GM23338 (cell line): ENCODE results near the gene MARCKSL1. TPM values are rescaled to one million over a fixed set of nuclear protein-coding genes. Genes with fewer than 3 reads are reported as not detected.

ENCODE experiments used
- ATAC-seq: fragments of 200-7000 bp; cut with Tn5 transposase; 3 replicates; pipeline ENCODE4 v1.9.1; 2020
- DNase-seq: peaks from one replicate; pipeline ENCODE4 v3.0.0-alpha.2; 2015; ENCODE audit warnings: low spot score
- H2AFZ ChIP-seq: fragments of 200-600 bp; sonication (generic); 2 replicates; pipeline ENCODE4 v1.8.0; 2016; ENCODE audit warnings: antibody characterized with exemption, mild to moderate bottlenecking, moderate library complexity
- H3F3A ChIP-seq: fragments of 200-600 bp; sonication (generic); replicated peaks from 2 replicates; pipeline ENCODE4 v1.8.0; 2017; ENCODE audit warnings: antibody characterized with exemption, mixed run types, low read depth
- H3K27ac ChIP-seq: fragments of 200-600 bp; sonication (generic); 2 replicates; pipeline ENCODE4 v1.6.1; 2016; ENCODE audit warnings: low read depth
- H3K27me3 ChIP-seq: fragments of 200-600 bp; sonication (generic); 2 replicates; pipeline ENCODE4 v1.8.0; 2016; ENCODE audit warnings: mild to moderate bottlenecking, mixed run types, moderate library complexity; ENCODE audit not compliant: insufficient read depth
- H3K36me3 ChIP-seq: fragments of 200-600 bp; sonication (generic); 2 replicates; pipeline ENCODE4 v1.8.0; 2016; ENCODE audit warnings: mild to moderate bottlenecking; ENCODE audit not compliant: insufficient read depth
- H3K4me1 ChIP-seq: fragments of 200-600 bp; sonication (generic); 2 replicates; pipeline ENCODE4 v1.8.0; 2016; ENCODE audit warnings: mild to moderate bottlenecking, moderate library complexity; ENCODE audit not compliant: insufficient read depth
- H3K4me2 ChIP-seq: fragments of 200-600 bp; sonication (generic); 2 replicates; pipeline ENCODE4 v1.7.1; 2017; ENCODE audit warnings: mixed run types
- H3K4me3 ChIP-seq: fragments of 200-600 bp; sonication (generic); 2 replicates; pipeline ENCODE4 v1.6.1; 2016; ENCODE audit warnings: mixed run types
- H3K79me2 ChIP-seq: fragments of 200-600 bp; sonication (generic); replicated peaks from 2 replicates; pipeline ENCODE4 v1.8.0; 2017; ENCODE audit warnings: mild to moderate bottlenecking; ENCODE audit not compliant: insufficient read depth
- H3K9me2 ChIP-seq: fragments of 200-600 bp; sonication (generic); 2 replicates; pipeline ENCODE4 v1.8.0; 2017; ENCODE audit not compliant: insufficient read depth
- H4K20me1 ChIP-seq: fragments of 200-600 bp; sonication (generic); replicated peaks from 2 replicates; pipeline ENCODE4 v1.8.0; 2017; ENCODE audit warnings: mild to moderate bottlenecking; ENCODE audit not compliant: insufficient read depth
- H3K27ac Mint-ChIP-seq: 2 replicates; pipeline ENCODE4 v1.8.0; 2020; ENCODE audit warnings: inconsistent platforms, mild to moderate bottlenecking, moderate library complexity, mixed read lengths
- H3K27me3 Mint-ChIP-seq: 3 replicates; pipeline ENCODE4 v1.8.0; 2022; ENCODE audit warnings: low read depth, mild to moderate bottlenecking, moderate library complexity, mixed read lengths, inconsistent platforms; ENCODE audit not compliant: insufficient read depth, poor library complexity
- H3K36me3 Mint-ChIP-seq: 3 replicates; pipeline ENCODE4 v1.8.0; 2021; ENCODE audit warnings: low read depth, mild to moderate bottlenecking, inconsistent platforms, moderate library complexity, mixed read lengths
- H3K4me1 Mint-ChIP-seq: 3 replicates; pipeline ENCODE4 v1.8.0; 2020; ENCODE audit warnings: mild to moderate bottlenecking, inconsistent platforms, mixed read lengths
- H3K4me3 Mint-ChIP-seq: 3 replicates; pipeline ENCODE4 v1.8.0; 2021; ENCODE audit warnings: moderate library complexity, mild to moderate bottlenecking, inconsistent platforms, mixed read lengths
- H3K9me3 Mint-ChIP-seq: 3 replicates; pipeline ENCODE4 v1.8.0; 2020; ENCODE audit warnings: moderate library complexity, mild to moderate bottlenecking, inconsistent platforms, mixed read lengths
- CREB1 ChIP-seq: fragments of 250-450 bp; sonication (Bioruptor Pico); IDR thresholded peaks from 2 replicates; pipeline ENCODE4 v1.5.0; 2020; ENCODE audit warnings: low read depth, mild to moderate bottlenecking, moderate library complexity
- EZH2 ChIP-seq: fragments of 200-600 bp; sonication (generic); IDR thresholded peaks from one replicate; pipeline ENCODE4 v1.8.0; 2017; ENCODE audit warnings: antibody characterized with exemption, mild to moderate bottlenecking, low read depth; ENCODE audit not compliant: unreplicated experiment
- JUNB ChIP-seq: IDR thresholded peaks from one replicate; pipeline ENCODE4 v1.6.1; 2016; ENCODE audit warnings: antibody characterized with exemption; ENCODE audit not compliant: unreplicated experiment
- NANOG ChIP-seq: IDR thresholded peaks from 2 replicates; pipeline ENCODE4 v1.6.1; 2016; ENCODE audit warnings: antibody characterized with exemption, borderline replicate concordance
- POLR2AphosphoS5 ChIP-seq: IDR thresholded peaks from 2 replicates; pipeline ENCODE4 v1.6.1; 2016; ENCODE audit warnings: antibody characterized with exemption, low read depth
- REST ChIP-seq: IDR thresholded peaks from one replicate; pipeline ENCODE4 v1.6.1; 2018; ENCODE audit warnings: antibody characterized with exemption; ENCODE audit not compliant: unreplicated experiment
- ZNF114 ChIP-seq: fragments of 250-450 bp; sonication (Bioruptor Pico); IDR thresholded peaks from 2 replicates; pipeline ENCODE4 v1.5.0; 2020; ENCODE audit warnings: mild to moderate bottlenecking, moderate library complexity
- ZNF331 ChIP-seq: fragments of 250-450 bp; sonication (Bioruptor Pico); IDR thresholded peaks from 2 replicates; pipeline ENCODE4 v1.5.0; 2020; ENCODE audit warnings: low read depth, mild to moderate bottlenecking, moderate library complexity
- ZNF462 ChIP-seq: fragments of 250-450 bp; sonication (Bioruptor Pico); IDR thresholded peaks from 2 replicates; pipeline ENCODE4 v1.5.0; 2020; ENCODE audit warnings: mild to moderate bottlenecking, moderate library complexity
- polyA plus RNA-seq: library from polyadenylated mRNA; unstranded; fragments of >200 nt; fragmentation: Nextera tagmentation; extraction: Ambion mirVana; gene quantifications from 2 replicates; pipeline ENCODE4 v1.2.1, GENCODE V29; 2016
- total RNA-seq: library from RNA; depleted of rRNA; stranded (reverse); fragments of >200 nt; shearing (Covaris generic); gene quantifications from 2 replicates; pipeline ENCODE4 v1.2.3, GENCODE V29; 2014

Gene MARCKSL1
- total and polyA plus RNA-seq, 2 experiments from 2014 or later: 329 to 553 TPM

GRCh38 chr1:32333251-32333963 lies 2.6 kb downstream of the MARCKSL1 start:
- H3K4me3 Mint-ChIP-seq: peak overlapping the region; percentile 96

GRCh38 chr1:32332290-32333079 lies 3.5 kb downstream of the MARCKSL1 start:
- Histone ChIP-seq H3K9me2 (no peaks in the 10 kb centered on the region), H3F3A (peaks cover 35% of the 10 kb centered on the region), H4K20me1 (peaks cover 40% of the 10 kb centered on the region), H3K4me1 (peaks cover 34% of the 10 kb centered on the region), H3K36me3 (peaks cover 4% of the 10 kb centered on the region), H3K27me3 (peaks cover 7% of the 10 kb centered on the region; the same call in 1 of the 2 replicates), H3K79me2 (peaks cover 18% of the 10 kb centered on the region), H3K4me3 (0 out of 2 replicates have a peak overlapping the region, but pooled peaks have one; percentile 17), H3K27ac (peak overlapping the region; percentile 90), H2AFZ (no peak overlapping the region), H3K4me2 (peak overlapping the region; percentile 51; the same call in 1 of the 2 replicates)
- Mint-ChIP-seq H3K36me3 (peaks cover 73% of the 10 kb centered on the region), H3K4me1 (peaks cover 35% of the 10 kb centered on the region), H3K9me3 (peaks cover 5% of the 10 kb centered on the region; the same call in 2 of the 3 replicates), H3K27me3 (peaks cover 44% of the 10 kb centered on the region), H3K4me3 (peak overlapping the region; percentile 45), H3K27ac (peak overlapping the region; percentile 80; the same call in 1 of the 2 replicates)
- ATAC-seq (peak; percentile 24), DNase-seq (peak; percentile 75)
- TF ChIP-seq REST (no peak), JUNB (no peak), CREB1 (no peak), POLR2AphosphoS5 (no peak; the same call in none of the 2 replicates), NANOG (no peak), ZNF331 (CRISPR knock-in tag) (no peak), ZNF114 (CRISPR knock-in tag) (no peak), EZH2 (no peak), ZNF462 (CRISPR knock-in tag) (no peak)

More at GRCh38 chr1:32333251-32333963, 2.6 kb downstream of the MARCKSL1 start:
- ATAC-seq: no peak
- no peak for DNase-seq
- peaks cover 64% of the 10 kb centered on the region for H3K36me3 Mint-ChIP-seq
- Histone ChIP-seq H3K4me1 (peaks cover 34% of the 10 kb centered on the region), H3K27me3 (peaks cover 7% of the 10 kb centered on the region; the same call in 1 of the 2 replicates), H2AFZ (no peak overlapping the region), H3K4me3 (peak overlapping the region; percentile 95; the same call in 1 of the 2 replicates), H3K9me2 (no peaks in the 10 kb centered on the region), H3K79me2 (peaks cover 18% of the 10 kb centered on the region), H3F3A (peaks cover 32% of the 10 kb centered on the region), H3K27ac (peak overlapping the region; percentile 50), H4K20me1 (peaks cover 36% of the 10 kb centered on the region), H3K36me3 (no peaks in the 10 kb centered on the region; the same call in none of the 2 replicates), H3K4me2 (peak overlapping the region; percentile 98)
- TF ChIP-seq ZNF114 (CRISPR knock-in tag) (no peak), POLR2AphosphoS5 (peak; percentile 3; the same call in 1 of the 2 replicates)
- H3K27ac Mint-ChIP-seq: peak overlapping the region; percentile 46
- peaks cover 5% of the 10 kb centered on the region; the same call in 2 of the 3 replicates for H3K9me3 Mint-ChIP-seq
- peaks cover 42% of the 10 kb centered on the region for H3K4me1 Mint-ChIP-seq
- peaks cover 44% of the 10 kb centered on the region for H3K27me3 Mint-ChIP-seq
